Uterus (tissue), 2 donors: Measurements from ENCODE around the gene SLC43A3.

ENCODE experiments used
- POLR2A ChIP-seq, 2 donors: fragments of 450-650 bp; IDR thresholded peaks; one replicate each; pipeline ENCODE4 v1.6.1; 2016; ENCODE audit warnings: antibody characterized with exemption in 2 of 2, mild to moderate bottlenecking in 1 of 2, moderate library complexity in 1 of 2
- TF ChIP-seq, protein P1 (sequence below), 4 experiments: fragments of 200-600 bp in 2 of 4; fragments of 450-650 bp in 2 of 4; sonication (generic) in 2 of 4; IDR thresholded peaks; one replicate each; pipeline ENCODE4 v1.5.1; 2016 to 2019; ENCODE audit warnings: antibody characterized with exemption in 4 of 4, mild to moderate bottlenecking in 2 of 4, moderate library complexity in 1 of 4

GRCh38 chr11:57421066-57421465, 5.9 kb downstream of the SLC43A3 start:
- no peak for TF ChIP-seq POLR2A (IDR thresholded peaks at IDR 0.05)
- TF ChIP-seq, protein P1, sequence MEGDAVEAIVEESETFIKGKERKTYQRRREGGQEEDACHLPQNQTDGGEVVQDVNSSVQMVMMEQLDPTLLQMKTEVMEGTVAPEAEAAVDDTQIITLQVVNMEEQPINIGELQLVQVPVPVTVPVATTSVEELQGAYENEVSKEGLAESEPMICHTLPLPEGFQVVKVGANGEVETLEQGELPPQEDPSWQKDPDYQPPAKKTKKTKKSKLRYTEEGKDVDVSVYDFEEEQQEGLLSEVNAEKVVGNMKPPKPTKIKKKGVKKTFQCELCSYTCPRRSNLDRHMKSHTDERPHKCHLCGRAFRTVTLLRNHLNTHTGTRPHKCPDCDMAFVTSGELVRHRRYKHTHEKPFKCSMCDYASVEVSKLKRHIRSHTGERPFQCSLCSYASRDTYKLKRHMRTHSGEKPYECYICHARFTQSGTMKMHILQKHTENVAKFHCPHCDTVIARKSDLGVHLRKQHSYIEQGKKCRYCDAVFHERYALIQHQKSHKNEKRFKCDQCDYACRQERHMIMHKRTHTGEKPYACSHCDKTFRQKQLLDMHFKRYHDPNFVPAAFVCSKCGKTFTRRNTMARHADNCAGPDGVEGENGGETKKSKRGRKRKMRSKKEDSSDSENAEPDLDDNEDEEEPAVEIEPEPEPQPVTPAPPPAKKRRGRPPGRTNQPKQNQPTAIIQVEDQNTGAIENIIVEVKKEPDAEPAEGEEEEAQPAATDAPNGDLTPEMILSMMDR (IDR thresholded peaks at IDR 0.05), result no peak
